ENCODE data around the gene C1orf115.
"Not testable (repeated sequence)": the region's sequence is repeated elsewhere in the genome, so short reads cannot be mapped to it uniquely, and the experiment has no call there.

C1orf115 gene

DNA sequence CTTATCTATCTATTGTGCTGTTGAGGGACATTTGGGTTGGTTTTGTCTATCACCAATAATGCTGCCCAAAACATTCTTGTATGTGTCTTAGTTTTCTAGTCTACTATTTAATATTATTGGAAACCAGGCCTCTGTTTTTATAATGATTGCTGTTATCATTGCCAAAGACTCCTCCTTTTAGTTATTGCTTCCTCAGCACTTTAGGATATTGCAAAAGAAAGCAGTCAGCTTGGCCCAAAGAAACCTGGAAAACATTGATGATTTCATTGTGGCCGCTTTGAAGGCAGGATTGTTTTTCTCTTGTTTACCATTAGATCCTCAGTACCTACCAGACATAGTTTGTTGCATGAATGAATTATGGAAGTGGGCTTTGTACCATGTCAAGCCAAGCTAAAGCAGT is 37.4 kb downstream of the C1orf115 start:
- no peak for DNase-seq

DNA sequence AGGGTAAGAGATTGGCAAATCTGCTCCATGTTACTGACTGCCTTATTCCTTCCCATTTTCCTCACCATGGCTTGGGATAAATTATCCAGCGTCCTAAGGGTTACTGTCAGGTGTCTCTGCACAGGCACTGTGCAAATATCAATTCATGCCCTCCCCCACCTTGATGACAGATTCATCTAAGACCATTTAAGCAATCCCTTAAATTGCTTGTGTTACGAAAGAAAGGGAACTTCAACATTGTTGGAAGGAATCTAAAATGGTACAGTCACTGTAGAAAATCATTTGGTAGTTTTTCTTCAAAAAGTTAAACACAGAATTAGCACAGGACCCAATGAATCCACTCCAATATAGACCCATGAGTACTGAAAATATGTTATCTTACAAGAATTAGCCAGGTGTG is 40.3 kb downstream of the C1orf115 start:
- no peak for DNase-seq

DNA sequence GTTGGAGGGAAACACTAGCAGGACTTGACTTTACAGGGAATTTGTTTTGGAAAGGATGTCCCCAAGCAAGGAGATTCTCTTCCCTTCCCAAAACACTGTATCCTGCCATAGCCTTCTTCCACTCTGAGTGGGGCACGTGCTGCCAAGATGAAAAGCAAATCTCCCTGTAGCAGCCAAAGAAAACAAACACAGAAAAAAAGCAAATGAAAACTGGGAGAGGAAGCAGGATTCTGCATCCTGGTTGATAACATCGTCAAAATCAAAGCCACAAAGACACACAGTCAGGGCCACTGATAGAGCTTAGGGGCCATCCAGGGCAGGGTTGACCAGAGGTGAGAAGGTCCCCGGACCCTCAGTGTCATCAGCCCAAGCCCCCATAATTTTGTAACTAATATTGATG is 42.0 kb downstream of the C1orf115 start:
- DNase-seq: no peak

DNA sequence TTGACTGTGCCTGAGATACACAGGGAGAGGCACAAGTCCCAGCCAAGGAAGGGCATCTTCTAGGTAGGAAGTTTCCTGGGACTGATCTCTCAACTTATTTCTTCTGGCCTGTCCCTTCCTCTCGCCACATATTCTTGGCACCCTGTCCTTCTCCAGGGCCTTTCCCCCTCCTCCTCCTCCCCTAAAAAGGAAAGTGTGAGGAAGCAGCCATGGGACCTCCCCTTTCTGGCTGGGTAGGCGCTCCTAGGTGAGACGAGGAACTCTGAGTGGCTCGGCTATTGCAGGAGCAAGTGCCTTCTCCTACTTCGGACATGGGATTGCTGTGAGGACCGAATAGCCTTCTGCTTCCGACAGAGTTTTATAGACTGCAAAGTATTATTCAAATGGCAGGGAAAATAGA is 42.5 kb downstream of the C1orf115 start:
- no peak for DNase-seq

DNA sequence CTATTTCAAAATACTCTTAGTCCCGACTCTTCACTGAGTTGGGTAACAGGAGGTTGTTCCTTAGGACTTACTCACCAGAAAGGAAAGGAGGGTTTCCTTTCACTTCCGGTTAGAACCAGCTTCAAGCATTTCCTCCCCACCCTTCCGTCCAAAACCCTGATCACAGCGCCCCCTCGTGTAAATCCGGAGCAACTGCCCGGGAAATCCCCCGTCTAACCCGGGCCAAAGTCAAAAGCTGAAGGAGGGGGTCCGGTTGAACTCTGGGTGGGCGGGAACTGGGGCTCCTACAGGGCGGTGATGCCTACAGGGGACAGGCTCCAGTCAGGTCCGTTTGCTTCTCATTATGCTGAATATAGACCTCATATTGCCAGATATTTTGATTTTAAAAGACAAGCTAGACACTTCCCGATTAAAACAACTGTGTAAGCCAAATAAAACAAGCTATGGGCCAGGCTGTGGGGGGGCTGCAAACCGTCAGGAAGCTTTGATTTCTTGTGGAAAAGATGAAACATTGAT is 43.0 kb downstream of the C1orf115 start:
- DNase-seq: peak; percentile 81

DNA sequence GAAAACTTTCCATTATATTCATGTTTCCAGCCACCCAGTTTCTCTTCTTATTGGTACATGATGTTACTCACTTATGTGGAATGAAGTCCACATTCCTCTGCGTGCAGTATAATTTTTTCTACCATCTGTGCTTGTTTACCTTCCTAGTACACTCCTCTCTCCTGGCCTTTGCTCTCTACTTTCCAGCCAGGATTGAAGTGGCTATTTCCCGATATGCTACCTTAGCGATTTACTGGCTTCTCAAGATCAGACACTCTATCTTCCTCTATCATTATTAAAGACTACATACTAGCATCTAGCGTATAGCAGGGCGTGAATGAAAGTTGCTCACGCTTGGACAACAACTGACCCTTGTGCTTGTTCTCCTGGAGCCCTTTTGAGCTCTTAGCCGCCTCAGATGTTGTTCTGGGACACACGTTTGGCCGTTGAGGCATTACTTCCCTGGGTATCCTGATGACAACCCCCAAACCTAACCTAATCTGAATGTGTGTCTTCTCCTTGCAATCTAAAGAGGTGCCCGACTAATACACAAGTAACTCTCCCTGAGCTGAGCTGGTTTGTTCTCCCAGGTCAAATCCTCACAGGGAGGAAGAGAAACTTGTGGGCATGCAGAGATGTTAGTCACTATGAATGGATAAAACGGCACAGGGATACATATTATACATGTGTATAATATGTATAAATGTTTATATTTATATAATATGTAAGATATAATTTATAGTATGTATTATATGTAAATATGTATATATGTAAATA is 44.6 kb downstream of the C1orf115 start:
- peak; percentile 84 for DNase-seq

DNA sequence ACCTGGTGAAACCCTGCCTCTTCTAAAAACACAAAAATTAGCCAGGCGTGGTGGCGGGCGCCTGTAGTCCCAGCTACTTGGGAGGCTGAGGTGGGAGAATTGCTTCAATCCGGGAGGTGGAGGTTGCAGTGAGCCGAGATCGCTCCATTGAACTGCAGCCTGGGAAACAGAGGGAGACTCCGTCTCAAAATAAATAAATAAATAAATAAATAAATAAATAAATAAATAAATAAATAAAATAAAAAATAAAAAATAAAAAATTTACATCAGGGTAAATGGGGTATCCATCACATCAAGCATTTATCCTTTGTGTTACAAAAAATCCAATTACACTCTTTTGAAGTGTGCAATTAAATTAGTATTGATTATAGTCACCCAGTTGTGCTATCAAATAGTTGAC is 46.1 kb downstream of the C1orf115 start:
- DNase-seq: not testable (repeated sequence)

DNA sequence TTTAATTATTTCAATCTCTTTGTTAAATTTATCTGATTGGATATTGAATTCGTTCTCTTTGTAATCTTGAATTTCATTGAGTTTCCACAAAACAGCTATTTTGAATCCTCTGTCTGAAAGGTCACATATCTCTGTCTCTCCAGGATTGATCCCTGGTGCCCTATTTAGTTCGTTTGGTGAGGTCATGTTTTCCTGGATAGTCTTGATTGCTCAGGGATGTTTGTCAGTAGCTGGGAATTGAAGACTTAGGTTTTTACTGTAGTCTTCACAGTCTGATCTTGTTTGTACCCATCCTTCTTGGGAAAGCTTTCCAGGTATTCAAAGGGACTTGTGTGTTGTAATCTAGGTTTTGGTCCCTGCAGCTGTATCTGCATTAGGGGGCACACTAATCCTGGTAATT is 51.2 kb downstream of the C1orf115 start:
- DNase-seq: no peak

DNA sequence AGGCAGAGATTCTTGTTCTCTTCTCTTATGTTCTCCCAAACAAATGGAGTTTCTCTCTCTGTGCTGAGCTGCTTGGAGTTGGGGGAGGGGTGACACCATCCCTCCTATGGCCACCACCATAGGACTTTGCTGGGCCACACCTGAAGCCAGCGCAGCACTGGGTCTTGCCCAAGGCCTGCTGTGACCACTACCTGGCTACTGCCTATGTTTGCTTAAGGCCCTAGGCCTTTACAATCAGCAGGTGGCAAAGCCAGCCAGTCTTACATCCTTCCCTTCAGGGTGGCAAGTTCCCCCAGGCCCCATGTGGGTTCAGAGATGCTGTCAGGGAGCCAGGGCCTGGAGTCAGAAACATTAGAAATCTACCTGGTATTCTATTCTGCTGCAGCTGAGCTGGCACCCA is 51.7 kb downstream of the C1orf115 start:
- no peak for DNase-seq

DNA sequence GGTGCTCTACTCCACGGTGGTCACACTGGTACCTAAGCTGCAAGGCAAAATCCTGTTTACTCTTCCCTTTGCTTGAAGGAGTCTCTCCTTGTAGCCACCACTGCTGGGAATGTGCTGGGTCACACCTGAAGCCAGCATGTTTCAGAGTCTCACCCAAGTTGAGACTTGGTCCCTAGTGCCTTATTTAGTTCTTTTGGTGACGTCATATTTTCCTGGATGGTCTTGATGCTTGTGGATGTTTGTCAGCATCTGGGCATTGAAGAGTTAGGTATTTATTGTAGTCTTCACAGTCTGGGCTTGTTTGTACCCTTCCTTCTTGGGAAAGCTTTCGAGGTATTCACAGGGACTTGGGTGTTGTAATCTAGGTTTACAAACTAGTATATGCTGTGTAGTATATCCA is 52.4 kb downstream of the C1orf115 start:
- no peak for DNase-seq

DNA sequence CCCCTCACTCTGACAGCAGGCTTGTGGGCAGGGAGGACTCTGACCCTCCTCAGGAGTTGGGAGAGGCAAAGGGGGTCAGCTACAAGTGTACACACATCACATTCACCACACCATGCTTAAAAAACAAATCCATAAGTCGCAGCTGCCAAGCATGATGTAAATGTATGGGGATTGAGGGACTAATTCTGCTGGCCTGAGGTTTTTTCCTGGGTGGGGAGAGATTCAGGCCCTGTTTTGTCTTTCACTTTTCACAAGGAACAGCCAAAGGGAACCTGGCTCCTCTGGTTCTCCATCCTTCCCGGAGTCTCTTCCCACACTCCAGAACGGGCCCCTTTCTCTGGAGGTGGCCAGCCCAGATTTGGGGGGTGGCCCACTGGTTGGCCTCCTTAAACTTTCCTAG is 56.7 kb downstream of the C1orf115 start:
- DNase-seq: no peak

DNA sequence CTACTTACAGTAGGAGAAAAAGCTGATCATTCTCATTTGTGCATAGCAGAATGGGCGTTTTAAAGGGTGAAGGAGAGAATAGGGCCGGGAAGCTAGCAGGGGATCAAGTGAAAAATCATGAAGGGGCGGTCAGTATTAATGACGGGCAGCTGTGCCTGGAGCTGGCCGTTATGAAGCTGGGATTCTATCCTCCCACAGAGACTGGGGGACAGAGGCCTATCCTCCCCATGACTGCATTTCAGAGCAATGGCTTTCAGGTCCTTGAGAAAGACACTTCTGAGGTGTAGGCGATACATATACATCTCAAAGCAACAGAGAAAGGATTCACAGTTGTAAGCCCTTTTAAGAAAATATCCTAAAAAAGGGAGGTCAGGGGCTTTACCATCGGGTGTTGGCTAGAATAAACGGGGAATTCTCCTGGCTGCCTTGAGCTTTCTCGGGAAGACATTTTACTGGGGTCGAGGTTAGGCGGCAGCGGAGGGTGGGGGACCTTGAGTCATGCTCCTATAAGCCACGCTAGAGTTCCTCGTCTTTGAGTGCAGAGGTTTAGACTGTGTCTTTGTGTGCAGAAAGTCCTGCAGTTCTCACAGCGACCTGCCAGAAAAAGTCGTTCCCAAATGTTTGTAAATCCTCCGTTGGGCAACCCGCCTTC is 57.4 kb downstream of the C1orf115 start:
- DNase-seq: no peak

DNA sequence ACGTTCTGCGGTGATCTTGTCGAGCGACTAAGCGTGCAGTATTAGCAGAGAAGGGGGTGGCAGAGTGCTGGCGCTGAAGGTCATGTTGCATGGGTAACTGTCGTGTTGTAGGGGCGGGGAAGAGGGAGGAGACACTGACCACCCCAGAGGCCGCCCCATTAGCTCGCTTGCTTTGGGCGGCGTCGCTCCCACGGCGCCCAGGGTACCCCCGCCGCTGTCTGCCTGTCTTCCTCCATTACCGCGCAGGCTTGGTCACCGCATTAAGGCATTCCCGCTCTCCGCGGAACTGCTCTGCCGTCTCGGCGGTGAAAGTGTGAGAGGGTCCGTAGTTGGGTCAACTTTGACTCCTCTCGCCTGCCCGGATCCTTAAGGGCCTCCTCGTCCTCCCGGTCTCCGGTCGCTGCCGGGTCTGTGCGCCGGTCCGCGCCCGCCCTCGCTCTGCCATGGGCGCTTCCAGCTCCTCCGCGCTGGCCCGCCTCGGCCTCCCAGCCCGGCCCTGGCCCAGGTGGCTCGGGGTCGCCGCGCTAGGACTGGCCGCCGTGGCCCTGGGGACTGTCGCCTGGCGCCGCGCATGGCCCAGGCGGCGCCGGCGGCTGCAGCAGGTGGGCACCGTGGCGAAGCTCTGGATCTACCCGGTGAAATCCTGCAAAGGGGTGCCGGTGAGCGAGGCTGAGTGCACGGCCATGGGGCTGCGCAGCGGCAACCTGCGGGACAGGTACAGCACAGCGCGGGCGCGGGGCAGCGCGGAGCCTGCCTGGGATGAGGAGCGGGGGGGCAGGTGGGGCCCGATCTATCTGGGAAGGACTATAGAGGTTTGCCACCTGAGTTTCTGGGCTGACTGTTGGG is 58.1 kb downstream of the C1orf115 start, which contains the start of gene MTARC2:
Gene MTARC2, plus strand, starts transcription at position 234 of the 846 bp plus-strand sequence. Its CDS starts 210 bp downstream, at position 444.
- peak; percentile 76 for DNase-seq
